Stomach (tissue), 9 donors: ENCODE data around the gene PTGDS. TPM values are rescaled to one million over a fixed set of nuclear protein-coding genes. Genes with fewer than 3 reads are reported as not detected.

Source experiments
- DNase-seq, 2 donors: peaks; one replicate each; pipeline versions ENCODE4 v3.0.0 to v3.0.0-alpha.2; 2013 to 2019
- H3K27ac ChIP-seq, 5 donors: fragments of 200-600 bp in 4 of 5; sonication (generic) in 4 of 5; one replicate each; pipeline ENCODE4 v1.5.1; 2013 to 2019; ENCODE audit warnings: mild to moderate bottlenecking in 1 of 5, moderate library complexity in 1 of 5
- H3K27me3 ChIP-seq, 3 donors: fragments of 200-600 bp; sonication (generic); one replicate each; pipeline ENCODE4 v1.5.1; 2017 to 2019; ENCODE audit warnings: mixed run types in 1 of 3
- H3K36me3 ChIP-seq, 4 donors: fragments of 200-600 bp; sonication (generic); 1 replicate in 3 of 4; 2 replicates in 1 of 4; pipeline ENCODE4 v1.5.1; 2016 to 2019
- H3K4me1 ChIP-seq, 4 donors: fragments of 200-600 bp; sonication (generic); one replicate each; pipeline ENCODE4 v1.5.1; 2016 to 2019
- H3K4me3 ChIP-seq, 4 donors: fragments of 200-600 bp; sonication (generic) in 3 of 4; one replicate each; pipeline ENCODE4 v1.5.1; 2016 to 2019; ENCODE audit warnings: mild to moderate bottlenecking in 1 of 4
- H3K9me3 ChIP-seq, 4 donors: fragments of 200-600 bp; sonication (generic); one replicate each; pipeline ENCODE4 v1.5.1; 2016 to 2019
- EP300 ChIP-seq: sonication (generic); formaldehyde crosslinking; IDR thresholded peaks from one replicate; pipeline ENCODE4 v1.6.1; 2017; ENCODE audit warnings: antibody characterized with exemption
- POLR2A ChIP-seq, 4 donors: fragments of 450-650 bp; IDR thresholded peaks; one replicate each; pipeline ENCODE4 v1.6.1; 2016; ENCODE audit warnings: antibody characterized with exemption in 4 of 4, control low read depth in 2 of 4, mild to moderate bottlenecking in 1 of 4, moderate library complexity in 1 of 4
- POLR2AphosphoS5 ChIP-seq, 3 donors: sonication (generic); formaldehyde crosslinking; IDR thresholded peaks; one replicate each; pipeline ENCODE4 v1.6.1; 2016; ENCODE audit warnings: antibody characterized with exemption in 3 of 3
- WGBS, 5 donors: extraction: QIAGEN DNeasy Blood & Tissue Kit in 3 of 5; methylation state at CpG; one replicate each; pipeline versions ENCODE4 v1.1.5 to v1.1.7; 2013 to 2018; 5-methylcytosine and 5-hydroxymethylcytosine counted together
- intact Hi-C: fragments of 100-400 bp; cut with DNase I; formaldehyde crosslinking; loops from one replicate; pipeline ENCODE4 v1.15.1; 2023; ENCODE audit warnings: low total_unique reads
- polyA plus RNA-seq, 3 donors: library from polyadenylated mRNA; stranded (reverse); fragments of 200-250 nt; gene quantifications; one replicate each; pipeline ENCODE4 v1.2.3, GENCODE V29; 2013
- total RNA-seq, 5 donors: library from RNA; depleted of rRNA; stranded (reverse); fragments of >200 nt; gene quantifications; one replicate each; pipeline versions ENCODE4 v1.1.0 to v1.2.3, GENCODE V29; 2014 to 2016
- TF ChIP-seq, protein P1 (sequence below), 7 experiments: fragments of 450-650 bp in 4 of 7; fragments of 200-600 bp in 3 of 7; sonication (generic) in 3 of 7; IDR thresholded peaks; one replicate each; pipeline ENCODE4 v1.5.1; 2016 to 2019; ENCODE audit warnings: antibody characterized with exemption in 7 of 7, control low read depth in 2 of 7, mild to moderate bottlenecking in 1 of 7
- donor health status: healthy with polysubstance abuse.
- donor health status: Bipolar disorder and iron deficiency.
- donor health status: healthy.

PTGDS gene
- total and polyA plus RNA-seq, 8 donors = 2.3 to 64.4 (median 30.6) TPM

DNA sequence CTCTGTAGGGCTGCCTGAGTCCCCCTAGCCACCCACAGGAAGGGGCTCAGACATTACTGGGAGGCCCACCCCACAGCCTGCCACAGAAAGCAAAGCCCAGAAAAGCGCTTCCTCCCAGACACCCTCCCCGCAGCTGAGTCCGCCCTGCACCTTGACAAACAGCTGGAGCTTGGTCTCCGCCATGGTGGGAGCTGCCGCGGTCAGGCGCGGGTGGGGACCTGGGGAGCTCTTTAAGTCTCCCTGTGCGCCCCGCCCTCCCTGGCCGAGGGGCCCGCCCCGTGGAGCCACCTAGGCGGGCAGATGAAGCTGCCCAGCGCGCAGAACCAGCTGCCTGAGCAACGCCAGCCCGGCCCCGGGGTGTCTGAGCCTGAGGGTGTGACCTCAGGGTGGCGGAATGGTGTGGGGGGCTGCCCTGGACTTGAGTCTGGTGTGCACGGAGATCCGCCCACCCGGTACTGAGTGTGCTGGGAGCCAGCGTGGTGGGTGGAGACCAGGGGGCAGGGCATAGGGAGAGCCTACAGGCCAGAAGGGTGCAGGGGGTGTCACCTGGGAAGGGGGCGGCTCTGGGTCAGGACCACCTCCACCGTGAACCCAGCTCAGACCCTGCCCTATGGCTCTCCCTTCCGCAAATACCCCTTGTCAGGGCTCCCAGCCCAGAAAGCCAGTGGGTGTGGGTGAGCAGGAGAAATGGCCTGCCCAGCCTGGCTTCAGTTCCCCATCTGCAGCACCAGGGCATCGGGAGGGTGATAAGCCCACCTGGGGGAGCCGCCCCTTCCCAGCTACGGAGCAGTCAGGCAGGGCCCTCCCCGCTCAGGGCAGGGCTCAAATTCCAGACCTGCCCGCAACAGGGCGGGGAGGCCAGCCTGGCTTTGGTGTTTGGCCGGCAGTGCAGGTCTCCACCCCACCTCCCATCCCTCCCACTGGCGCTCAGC, 19.3 kb downstream of the PTGDS start, which contains the start of gene CLIC3:
TSS of gene CLIC3 (minus strand) at position 208 of the 932 bp plus-strand sequence. CDS start at position 183, 25 bp downstream.
- intact Hi-C loops = no loop called here
- no peak for TF ChIP-seq POLR2A (IDR thresholded peaks at IDR 0.05)
- TF ChIP-seq POLR2AphosphoS5 (IDR thresholded peaks at IDR 0.05) = no peak
- TF ChIP-seq EP300 = no peak
- TF ChIP-seq, protein P1, sequence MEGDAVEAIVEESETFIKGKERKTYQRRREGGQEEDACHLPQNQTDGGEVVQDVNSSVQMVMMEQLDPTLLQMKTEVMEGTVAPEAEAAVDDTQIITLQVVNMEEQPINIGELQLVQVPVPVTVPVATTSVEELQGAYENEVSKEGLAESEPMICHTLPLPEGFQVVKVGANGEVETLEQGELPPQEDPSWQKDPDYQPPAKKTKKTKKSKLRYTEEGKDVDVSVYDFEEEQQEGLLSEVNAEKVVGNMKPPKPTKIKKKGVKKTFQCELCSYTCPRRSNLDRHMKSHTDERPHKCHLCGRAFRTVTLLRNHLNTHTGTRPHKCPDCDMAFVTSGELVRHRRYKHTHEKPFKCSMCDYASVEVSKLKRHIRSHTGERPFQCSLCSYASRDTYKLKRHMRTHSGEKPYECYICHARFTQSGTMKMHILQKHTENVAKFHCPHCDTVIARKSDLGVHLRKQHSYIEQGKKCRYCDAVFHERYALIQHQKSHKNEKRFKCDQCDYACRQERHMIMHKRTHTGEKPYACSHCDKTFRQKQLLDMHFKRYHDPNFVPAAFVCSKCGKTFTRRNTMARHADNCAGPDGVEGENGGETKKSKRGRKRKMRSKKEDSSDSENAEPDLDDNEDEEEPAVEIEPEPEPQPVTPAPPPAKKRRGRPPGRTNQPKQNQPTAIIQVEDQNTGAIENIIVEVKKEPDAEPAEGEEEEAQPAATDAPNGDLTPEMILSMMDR (IDR thresholded peaks at IDR 0.05) = no peak
- Histone ChIP-seq H3K27me3 (peaks cover 0 to 44% (median 0%) of the 10 kb centered on the region in 3 donors), H3K9me3 (no peaks in the 10 kb centered on the region), H3K27ac (peak within 1 kb of the TSS; percentile 50 to 74 (median 72)), H3K4me3 (peak within 1 kb of the TSS; percentile 25 to 34 (median 29)), H3K4me1 (peaks cover 44 to 86% (median 58%) of the 10 kb centered on the region in 4 donors), H3K36me3 (peaks cover 0 to 15% (median 11%) of the 10 kb centered on the region in 4 donors)
- WGBS, 5 donors = 12 to 30% (median 16%) methylated on average over 12 to 35 of the region's 35 CpGs
- peak; percentile 73 to 81 for DNase-seq

DNA sequence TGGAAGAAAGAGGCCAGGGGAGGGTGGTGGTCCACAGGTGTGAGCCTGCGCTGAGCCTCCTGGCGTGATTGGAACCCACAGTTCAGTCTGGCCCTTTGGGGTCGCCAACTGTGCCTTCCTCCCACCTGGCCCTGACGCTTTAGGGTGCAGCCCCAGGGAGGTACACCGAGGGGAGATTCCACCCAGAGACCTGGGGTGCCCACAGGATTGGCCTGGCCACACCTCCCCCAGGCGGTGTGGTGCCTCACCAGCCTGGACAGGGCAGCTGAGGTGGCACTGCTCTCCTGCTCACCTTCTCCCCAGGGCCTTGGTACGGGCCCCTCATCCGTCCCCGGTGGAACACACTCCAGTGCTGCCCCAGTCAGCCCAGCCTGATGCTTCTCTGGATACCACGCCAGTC, 20.1 kb downstream of the PTGDS start:
- peaks cover 0 to 15% (median 11%) of the 10 kb centered on the region in 4 donors for H3K36me3 ChIP-seq
- DNase-seq = no peak
- no peaks in the 10 kb centered on the region for H3K9me3 ChIP-seq
- peaks cover 44 to 86% (median 58%) of the 10 kb centered on the region in 4 donors for H3K4me1 ChIP-seq
- H3K27me3 ChIP-seq = peaks cover 0 to 44% (median 0%) of the 10 kb centered on the region in 3 donors
- intact Hi-C loops = no loop called here
- no peak for TF ChIP-seq EP300
- TF ChIP-seq, protein P1 (IDR thresholded peaks at IDR 0.05) = no peak
- TF ChIP-seq POLR2AphosphoS5 (IDR thresholded peaks at IDR 0.05) = no peak
- TF ChIP-seq POLR2A (IDR thresholded peaks at IDR 0.05) = no peak
- 48 to 66% (median 64%) methylated on average over 7 to 10 of the region's 10 CpGs for WGBS, 5 donors
- H3K27ac ChIP-seq = peak overlapping the region; percentile 9 to 74 (median 72)
- peak overlapping the region in 3 of 4 donors; percentile 25 to 34 (median 31) for H3K4me3 ChIP-seq

DNA sequence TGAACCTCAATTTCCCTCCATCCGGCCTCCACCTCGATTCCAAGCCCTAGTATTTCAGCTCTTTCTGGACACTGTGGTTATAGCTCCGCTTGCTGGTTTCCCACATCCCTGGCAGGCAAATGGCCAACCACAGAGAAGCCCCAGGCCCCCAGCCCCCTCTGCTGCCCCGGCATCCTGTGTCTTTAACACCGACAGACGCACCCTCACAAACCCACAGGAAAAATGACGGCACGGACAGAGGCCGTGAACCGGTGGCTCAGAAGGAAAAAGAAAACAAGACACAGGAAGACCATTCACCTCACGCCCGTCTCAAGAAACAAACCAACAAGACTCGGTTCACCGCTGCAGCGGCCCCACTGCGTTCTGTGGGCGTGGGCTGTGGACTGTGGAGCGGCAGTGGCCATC, 20.5 kb downstream of the PTGDS start:
- Histone ChIP-seq H3K36me3 (peaks cover 0 to 15% (median 11%) of the 10 kb centered on the region in 4 donors), H3K27me3 (peaks cover 0 to 44% (median 0%) of the 10 kb centered on the region in 3 donors), H3K4me3 (no peak overlapping the region), H3K27ac (peak overlapping the region; percentile 9 to 74 (median 72)), H3K4me1 (peaks cover 41 to 81% (median 53%) of the 10 kb centered on the region in 4 donors), H3K9me3 (no peaks in the 10 kb centered on the region)
- DNase-seq = peak in 1 of 2 donors; percentile 47
- intact Hi-C loops = no loop called here
- TF ChIP-seq POLR2A (IDR thresholded peaks at IDR 0.05) (no peak), POLR2AphosphoS5 (IDR thresholded peaks at IDR 0.05) (no peak), EP300 (no peak)
- TF ChIP-seq, protein P1 (IDR thresholded peaks at IDR 0.05) = no peak
- 43 to 78% (median 63%) methylated on average over 18 of the region's 18 CpGs for WGBS, 5 donors

DNA sequence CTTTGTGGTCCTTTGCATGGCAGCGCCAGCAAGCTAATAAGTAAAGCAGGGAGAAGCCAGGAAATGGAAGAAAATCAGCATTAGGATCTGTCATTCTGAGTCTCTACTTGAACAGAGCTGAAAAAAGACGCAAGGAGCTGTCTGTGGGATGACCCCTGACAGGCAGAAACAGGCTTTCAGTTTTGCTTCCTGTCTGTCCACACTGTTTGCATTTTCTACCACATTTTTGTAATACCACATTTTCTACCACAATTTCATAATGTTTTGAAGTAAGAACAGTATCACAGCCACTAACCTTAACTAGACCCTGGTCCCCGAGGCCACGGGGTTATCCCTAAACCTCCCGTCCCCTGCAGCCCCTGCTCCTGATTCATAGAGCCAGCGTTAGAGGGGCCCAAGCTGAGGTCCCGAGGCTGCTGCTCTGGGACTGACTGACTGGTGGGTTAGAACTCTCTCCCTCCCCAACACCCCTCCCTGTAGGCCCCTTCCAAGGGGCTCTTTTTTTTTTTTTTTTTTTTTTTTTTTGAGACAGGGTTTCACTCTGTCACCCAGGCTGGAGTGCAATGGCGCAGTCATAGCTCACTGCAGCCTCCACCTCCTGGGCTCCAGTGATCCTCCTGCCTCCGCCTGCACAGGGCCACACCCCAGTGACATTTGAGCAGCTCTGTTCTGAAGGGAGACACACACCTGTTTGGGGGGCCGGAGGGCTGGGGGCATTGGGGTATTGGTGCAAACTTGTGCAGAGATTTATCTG, 23.1 kb downstream of the PTGDS start:
- intact Hi-C loops = no loop called here
- H3K4me3 ChIP-seq = no peak overlapping the region
- no peak for DNase-seq
- WGBS, 5 donors = 68 to 71% (median 70%) methylated on average over 10 of the region's 10 CpGs
- peaks cover 0 to 28% (median 0%) of the 10 kb centered on the region in 3 donors for H3K27me3 ChIP-seq
- peaks cover 18 to 56% (median 28%) of the 10 kb centered on the region in 4 donors for H3K4me1 ChIP-seq
- no peak for TF ChIP-seq POLR2A (IDR thresholded peaks at IDR 0.05)
- no peak for TF ChIP-seq POLR2AphosphoS5 (IDR thresholded peaks at IDR 0.05)
- TF ChIP-seq, protein P1 (IDR thresholded peaks at IDR 0.05) = no peak
- TF ChIP-seq EP300 = no peak
- peak overlapping the region in 2 of 5 donors; percentile 33 to 62 for H3K27ac ChIP-seq
- H3K36me3 ChIP-seq = no peaks in the 10 kb centered on the region
- H3K9me3 ChIP-seq = no peaks in the 10 kb centered on the region
